ENCODE measurements around the gene ZGRF1.
"Not testable (repeated sequence)": the region's sequence is repeated elsewhere in the genome, so short reads cannot be mapped to it uniquely, and the experiment has no call there.

ZGRF1 gene

DNA sequence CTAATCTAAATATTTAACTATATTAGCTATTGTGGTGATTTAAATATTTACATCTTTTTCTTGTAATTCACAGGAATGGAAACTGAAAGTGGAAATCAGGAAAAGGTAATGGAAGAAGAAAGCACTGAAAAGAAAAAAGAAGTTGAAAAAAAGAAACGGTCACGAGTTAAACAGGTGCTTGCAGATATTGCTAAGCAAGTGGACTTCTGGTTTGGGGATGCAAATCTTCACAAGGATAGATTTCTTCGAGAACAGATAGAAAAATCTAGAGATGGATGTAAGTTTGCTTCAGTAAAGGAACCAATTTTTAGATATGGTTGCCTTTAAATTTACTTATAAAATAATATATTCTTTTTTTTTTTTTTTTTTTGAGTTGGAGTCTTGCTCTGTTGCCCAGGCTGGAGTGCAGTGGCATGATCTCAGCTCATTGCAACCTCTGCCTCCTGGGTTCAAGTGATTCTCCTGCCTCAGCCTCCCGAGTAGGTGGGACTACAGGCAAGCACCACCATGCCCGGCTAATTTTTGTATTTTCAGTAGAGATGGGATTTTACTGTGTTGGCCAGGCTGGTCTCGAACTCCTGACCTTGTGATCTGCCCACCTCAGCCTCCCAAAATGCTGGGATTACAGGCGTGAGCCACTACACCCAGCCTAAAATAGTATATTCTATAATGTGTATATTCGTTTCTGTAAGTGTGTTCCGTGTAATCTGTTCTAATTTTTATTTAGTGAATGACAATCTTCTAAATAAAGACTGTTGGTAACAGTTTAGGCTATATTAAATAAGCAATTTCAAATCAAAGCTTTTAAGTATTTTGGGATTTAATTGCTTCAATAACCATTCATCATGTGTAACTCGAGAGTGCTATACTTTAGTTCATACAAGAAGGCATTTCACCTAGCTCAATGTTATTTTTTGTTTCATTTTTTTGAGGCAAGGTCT, 8.2 kb upstream of the ZGRF1 start:
- FAIRE-seq; DNase-seq (ENCODE audit: insufficient read length, low spot score): not testable (repeated sequence)

DNA sequence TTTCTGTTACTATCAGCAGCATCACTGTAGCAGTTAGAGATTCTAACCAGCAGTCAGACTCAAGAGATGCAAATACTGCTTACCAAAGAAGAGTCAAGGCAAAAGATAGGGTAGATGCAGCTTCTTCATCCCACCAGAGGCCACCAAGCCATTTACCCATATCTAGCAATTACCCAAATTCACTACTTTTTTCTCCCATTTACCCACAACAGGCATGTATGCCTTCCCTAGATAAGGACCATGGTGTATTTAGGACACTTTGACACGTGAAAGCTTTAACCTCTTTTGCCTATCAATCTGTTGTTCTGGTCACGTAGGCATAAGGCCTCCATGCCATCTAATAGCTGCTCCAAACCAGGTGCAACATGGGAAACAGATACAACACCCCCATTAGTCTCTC, 5.8 kb upstream of the ZGRF1 start:
- FAIRE-seq = no peak

DNA sequence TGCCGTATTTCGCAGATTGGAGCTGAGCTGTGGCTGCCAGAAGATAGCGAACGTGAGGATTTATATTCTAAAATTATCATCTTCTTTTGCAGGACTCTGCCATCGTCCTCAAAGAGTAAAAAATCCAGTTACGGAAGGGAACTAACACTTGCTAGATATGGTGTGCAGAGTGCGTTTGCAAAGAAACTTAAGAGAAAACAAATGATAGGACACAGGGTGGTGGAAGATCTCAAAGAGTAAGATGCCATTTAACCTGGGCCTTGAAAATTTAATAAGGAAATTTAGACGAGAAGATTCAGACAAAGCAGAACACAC, 800 bp upstream of the ZGRF1 start:
- DNase-seq (ENCODE audit: insufficient read length, low spot score) (peak; percentile 2), FAIRE-seq (no peak)

More for the DNA sequence above, 5.8 kb upstream of the ZGRF1 start:
- DNase-seq (ENCODE audit: insufficient read length, low spot score) = no peak

DNA sequence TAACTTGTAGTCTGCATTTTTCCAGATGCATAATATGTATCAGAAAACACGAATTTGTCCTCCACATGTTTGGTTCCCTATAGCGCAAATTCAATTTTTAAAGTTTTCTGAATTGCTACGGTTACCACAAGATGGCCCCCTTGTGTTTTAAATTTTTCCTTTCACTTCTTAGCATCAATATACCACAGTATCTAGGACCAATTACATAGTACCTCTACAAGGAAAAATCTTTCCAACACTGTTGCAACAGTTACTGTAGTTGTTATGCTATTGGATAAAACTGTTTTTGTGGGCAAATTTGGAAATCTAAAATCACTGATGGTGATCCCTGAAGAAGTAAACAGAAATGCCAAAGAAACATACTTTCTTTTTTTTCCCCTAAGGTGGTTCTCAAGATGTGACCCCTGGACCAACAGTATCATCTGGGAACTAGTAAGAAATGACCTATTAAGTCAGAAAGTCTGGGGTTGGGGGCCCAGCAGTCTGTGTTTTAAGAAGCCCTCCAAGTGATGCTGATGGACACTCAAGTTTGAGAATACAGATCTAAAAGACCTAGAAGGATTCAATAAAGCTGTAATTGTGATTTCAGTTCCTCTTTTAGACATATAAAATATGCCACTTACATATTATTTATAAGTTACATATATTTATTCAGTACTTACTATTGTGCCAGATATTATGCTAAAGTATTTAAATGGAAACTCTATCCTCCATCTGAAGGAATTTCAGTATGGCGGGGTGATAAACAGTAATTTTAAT, 3.1 kb downstream of the ZGRF1 start:
- no peak for FAIRE-seq
- DNase-seq (ENCODE audit: insufficient read length, low spot score) = peak; percentile 15

DNA sequence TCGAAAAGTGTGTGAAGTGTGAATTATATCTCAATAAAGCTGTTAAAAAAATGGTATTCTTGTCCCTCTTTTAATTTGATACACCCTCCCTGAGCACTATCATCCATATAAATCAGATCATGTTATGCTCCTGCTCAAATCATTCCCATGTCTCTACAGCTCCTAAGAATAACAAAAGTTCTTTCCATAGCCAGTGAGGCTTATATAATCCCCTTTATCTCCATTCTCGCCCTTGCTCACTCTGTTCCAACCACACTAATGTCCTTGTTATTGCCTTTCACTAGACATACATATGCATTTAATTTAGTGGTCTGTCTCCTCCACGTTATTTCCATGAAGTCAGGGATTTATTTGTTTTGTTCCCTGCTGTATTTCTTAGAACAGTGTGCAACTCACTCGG, 10.5 kb downstream of the ZGRF1 start:
- no peak for DNase-seq (ENCODE audit: insufficient read length, low spot score)
- no peak for FAIRE-seq

DNA sequence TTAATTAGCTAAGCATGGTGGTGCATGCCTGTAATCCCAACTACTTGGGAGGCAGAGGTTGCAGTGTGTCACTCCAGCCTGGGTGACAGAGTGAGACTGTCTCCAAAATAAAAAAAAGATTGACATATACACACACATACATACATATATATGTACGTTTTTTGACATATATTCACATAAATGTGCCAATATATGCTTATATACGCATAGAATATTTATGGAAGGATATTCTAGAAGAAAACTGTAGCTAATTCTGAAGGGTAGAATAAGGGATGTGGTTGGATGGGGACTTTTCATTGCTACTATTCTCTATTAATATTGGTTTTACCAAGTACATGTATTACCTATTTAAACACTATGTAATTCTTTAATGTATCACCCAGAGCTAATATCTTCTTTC, 19.7 kb downstream of the ZGRF1 start:
- DNase-seq (ENCODE audit: insufficient read length, low spot score) (no peak), FAIRE-seq (no peak)

DNA sequence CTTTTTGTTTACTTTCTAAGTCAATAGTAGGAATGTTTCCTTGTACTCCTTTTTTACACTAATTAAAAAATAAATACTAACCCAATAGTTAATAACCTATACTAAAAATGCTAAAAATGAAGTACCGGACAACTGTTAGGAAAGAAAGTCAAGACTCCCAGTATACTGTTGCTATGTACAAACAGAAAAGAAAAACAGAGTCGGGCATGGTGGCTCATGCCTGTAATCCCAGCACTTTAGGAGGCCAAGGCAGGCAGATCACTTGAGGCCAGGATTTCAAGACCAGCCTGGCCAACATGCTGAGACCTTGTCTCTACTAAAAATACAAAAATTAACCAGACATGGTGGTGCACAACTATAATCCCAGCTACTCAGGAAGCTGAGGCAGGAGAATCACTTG, 23.9 kb downstream of the ZGRF1 start:
- not testable (repeated sequence) for FAIRE-seq; DNase-seq (ENCODE audit: insufficient read length, low spot score)

DNA sequence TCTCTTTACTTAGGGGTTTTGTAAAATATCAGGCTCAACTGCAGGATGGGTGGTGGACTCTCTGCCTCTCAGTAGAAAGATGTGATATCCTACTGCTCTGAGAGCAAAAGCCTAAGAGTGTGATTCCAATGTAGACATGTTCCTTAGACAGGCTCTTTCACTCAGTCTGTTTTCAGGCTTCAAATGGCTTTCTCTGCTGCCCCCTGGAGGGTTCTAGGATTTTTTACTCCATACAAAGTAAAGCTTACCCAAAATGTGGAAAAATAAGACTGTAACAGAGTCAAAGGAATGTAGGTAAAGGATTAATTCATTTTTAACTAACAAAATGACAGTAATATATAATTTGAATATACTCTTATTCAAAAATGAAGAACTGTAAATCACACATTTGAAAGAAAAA, 32.1 kb downstream of the ZGRF1 start:
- DNase-seq (ENCODE audit: insufficient read length, low spot score) (peak; percentile 41), FAIRE-seq (no peak)

DNA sequence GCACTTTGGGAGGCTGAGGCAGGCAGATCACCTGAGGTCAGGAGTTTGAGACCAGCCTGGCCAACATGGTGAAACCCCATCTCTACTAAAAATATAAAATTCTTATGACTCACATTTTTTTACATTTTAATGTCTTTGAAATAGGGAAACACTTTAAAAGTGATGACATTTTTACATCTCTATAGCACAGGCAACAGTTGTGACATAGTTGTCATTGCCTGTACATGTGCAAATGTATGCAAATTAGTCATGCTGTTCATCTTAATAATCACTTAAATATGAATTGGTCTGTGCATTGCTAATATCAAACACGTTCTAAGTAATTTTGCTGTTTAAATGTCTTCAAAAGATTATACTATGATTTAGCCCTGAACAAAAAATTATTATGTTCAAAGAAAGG, 41.7 kb downstream of the ZGRF1 start:
- no peak for FAIRE-seq
- DNase-seq (ENCODE audit: insufficient read length, low spot score) = no peak

DNA sequence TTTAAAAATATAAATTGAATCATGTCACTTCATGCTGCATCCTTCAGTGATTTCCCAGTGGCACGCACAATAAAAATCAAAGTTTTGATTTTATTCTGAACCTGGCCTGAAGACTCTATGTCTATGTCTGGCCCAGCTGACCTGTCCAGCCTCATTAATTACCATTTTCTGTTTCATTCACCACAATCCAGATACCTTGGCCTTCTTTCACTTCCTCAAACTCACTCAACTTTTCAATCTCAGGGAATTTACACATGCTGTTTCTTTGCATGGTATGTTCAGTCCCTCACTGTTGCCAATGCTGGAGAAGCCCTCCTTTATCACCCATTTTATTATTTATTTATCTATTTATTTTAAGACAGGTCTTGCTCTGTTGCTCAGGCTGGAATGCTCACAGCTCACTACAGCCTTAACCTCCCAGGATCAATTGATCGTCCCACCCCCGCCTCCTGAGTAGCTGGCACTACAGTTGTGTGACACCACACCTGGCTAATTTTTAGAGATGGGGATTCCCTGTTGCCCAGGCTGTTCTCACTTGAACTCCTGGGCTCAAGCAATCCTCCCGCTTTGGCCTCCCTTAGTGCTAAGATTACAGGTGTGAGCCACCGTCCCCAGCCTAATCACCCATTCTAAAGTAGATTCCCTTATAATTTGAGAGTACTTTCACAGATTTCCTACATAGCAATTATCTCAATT, 43.1 kb downstream of the ZGRF1 start:
- DNase-seq (ENCODE audit: insufficient read length, low spot score) (no peak), FAIRE-seq (no peak)

DNA sequence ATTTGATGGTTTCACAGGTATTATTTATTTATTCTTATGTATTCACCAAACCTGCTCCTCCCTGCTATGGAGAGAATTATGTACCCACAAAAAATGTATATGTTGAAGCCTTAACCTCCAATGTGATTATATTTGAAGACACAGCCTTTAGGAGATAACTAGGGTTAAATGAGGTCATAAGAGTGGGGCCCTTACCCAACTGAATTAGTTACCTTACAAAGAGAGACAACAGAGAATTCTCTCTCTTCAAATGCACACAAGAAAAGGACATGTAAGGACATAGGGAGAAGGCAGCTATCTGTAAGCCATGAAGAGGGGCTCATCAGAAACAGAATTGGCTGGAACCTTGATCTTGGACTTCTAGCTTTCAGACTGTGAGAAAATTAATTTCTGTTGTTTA, 44.0 kb downstream of the ZGRF1 start:
- FAIRE-seq = no peak
- DNase-seq (ENCODE audit: insufficient read length, low spot score) = no peak

DNA sequence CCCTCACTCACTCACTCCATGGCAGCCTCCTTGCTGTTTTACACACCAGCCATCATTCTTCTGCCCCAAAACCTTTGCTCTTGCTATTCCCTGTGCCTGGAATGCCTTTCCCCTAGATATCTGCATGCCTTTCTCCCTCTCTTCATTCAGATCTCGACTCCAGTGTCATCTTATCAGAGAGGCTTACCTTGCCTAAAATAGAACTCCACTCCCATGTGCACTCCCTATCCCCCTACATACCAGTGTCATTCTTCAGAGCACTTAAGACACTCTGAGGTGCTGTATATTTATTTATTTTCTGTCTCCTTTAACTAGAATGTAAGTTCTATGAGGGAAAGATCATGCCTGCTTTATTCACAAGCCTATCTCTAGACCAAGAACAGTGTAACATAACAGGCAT, 45.1 kb downstream of the ZGRF1 start:
- FAIRE-seq = no peak
- DNase-seq (ENCODE audit: insufficient read length, low spot score) = no peak

DNA sequence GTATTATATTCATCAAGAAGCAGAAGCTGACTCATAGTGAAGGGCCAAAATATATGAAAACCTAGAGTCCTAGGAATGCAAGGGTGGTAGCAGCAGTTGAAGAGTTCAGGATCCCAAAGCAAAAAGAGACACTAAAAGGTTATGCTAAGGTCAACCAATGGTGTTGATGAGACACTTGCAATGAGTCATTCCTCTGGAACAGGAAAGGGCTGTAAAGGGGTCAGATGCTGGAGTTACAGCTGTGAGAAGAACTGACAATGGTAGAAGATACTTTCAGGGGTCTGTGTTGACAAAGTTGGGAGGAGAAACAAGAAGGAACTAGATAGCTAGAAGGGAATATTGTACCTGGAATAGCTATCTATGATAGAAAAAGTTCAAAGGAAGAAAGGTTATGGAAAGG, 47.5 kb downstream of the ZGRF1 start:
- FAIRE-seq = no peak
- DNase-seq (ENCODE audit: insufficient read length, low spot score) = peak; percentile 4

DNA sequence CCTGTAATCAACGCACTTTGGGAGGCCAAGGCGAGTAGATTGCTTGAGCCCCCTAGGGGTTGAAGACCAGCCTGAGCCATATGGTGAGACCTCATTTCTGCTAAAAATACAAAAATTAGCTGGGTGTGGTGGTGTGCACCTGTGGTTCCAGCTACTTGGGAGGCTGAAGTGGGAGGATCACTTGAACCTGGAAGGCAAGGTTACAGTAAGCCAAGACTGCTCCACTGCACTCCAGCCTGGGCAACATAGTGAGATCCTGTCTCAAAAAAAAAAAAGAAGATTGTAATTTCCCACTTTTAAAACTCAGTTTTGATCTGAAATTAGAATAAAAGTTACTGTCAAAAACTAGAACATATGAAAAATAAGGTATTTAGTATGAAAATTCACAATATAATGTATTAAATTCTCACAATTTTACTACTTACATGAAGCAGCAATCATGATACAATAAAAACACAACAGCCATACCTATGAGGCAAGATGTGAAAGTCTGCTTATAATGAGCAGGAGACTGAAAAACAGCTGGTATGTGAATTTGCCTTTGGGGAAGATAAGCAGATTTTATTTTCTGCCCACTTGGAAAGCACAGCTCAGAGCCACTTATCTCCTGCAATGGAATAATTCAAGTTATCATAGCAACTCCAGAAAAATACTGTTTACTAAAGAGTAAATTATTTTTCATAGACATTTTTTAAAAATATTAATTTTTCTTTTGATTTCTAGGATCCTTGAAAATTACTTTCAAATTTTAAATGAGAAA, 50.6 kb downstream of the ZGRF1 start:
- DNase-seq (ENCODE audit: insufficient read length, low spot score) (no peak), FAIRE-seq (no peak)

DNA sequence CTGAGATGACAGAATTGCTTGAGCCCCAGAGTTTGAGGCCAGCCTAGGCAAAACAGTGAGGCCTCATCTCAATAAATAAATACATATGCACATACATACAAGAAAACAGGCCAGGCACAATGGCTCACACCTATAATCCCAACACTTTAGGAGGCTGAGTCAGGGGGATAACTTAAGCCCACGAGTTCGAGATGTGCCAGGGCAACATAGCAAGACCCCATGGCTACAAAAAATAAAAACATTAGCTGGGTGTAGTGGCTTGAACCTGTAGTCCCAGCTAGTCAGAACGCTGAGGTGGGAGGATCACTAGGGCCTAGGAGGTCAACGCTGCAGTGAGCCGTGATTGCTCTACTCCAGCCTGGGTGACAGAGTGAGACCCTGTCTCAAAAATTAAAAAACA, 69.2 kb downstream of the ZGRF1 start:
- FAIRE-seq (no peak), DNase-seq (ENCODE audit: insufficient read length, low spot score) (no peak)

DNA sequence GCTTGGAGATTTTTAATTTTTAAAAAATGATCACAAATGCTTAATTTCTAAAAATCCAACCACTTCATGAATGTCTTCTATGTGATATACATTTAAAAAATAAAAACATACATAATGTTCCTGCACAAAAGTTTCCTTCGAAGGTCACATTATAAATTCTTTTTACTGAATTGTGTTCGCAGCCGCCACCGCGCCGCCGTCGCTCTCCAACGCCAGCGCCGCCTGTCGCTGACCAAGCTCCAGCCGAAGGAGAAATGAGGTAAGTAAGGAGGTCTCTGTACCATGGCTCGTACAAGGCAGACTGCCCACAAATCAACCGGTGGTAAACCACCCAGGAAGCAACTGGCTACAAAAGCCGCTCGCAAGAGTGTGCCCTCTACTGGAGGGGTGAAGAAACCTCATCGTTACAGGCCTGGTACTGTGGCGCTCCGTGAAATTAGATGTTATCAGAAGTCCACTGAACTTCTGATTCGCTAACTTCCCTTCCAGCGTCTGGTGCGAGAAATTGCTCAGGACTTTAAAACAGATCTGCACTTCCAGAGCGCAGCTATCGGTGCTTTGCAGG, 71.9 kb downstream of the ZGRF1 start:
- DNase-seq (ENCODE audit: insufficient read length, low spot score) (no peak), FAIRE-seq (no peak)

DNA sequence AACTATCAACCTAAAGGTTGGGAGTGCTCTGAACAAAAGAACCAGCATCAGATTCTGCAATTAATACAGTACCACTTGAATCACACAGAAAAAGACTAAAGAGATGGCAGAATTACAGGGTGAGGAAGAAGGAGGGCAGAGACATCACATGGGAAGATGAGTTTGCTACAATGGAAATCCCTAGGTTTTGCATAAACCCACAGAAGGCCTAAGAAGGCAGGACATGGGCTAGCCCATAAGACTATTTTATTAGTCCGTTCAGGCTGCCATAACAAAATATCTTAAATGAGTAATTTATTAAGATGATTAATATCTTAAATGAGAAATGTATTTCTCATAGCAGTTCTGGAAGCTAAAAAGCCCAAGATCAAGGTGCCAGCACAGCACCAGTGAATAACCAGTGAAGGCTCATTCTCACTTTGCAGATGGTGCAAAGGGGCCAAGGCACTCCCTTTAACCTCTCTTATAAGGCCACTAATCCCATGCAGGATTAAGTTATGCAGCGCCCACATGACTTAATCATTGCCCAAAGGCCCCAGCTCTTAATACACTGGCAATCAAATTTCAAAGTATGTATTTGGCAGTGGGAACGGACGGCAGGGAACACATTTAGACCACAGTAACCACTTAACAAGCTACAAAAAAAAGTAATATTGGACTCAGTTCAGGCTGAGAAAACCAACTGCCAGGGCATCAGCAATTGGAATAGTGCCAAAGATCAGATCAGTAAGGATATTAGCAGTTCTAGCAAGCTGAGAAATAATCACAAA, 73.1 kb downstream of the ZGRF1 start:
- FAIRE-seq (no peak), DNase-seq (ENCODE audit: insufficient read length, low spot score) (no peak)

DNA sequence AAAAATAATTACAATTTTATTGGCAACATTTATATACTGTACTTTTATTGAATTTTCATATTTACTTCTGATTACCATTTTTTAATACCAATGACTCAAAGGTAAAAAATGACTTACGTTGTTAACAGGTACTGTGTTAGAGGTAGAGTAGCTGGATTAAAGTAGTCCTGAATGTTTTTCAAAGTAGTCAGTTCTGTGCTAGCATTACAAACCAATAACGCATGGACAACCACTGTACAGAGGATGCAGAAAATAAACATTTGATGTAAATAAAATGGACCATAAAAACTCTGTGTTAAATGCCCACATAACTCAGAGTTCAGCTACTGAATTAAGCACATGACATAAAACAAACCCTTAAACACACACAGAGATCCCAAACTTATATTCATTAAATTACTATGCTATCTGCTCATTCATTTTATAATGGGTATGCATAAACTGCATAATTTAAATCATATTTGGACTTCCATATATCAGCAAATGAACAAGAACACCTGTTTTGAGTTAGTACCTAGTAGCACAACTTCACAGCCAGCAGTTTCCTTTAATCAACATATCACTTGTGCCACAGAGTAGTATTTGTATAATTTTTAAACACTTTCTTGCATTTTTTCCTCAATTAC, 74.3 kb downstream of the ZGRF1 start:
- DNase-seq (ENCODE audit: insufficient read length, low spot score) (no peak), FAIRE-seq (no peak)

DNA sequence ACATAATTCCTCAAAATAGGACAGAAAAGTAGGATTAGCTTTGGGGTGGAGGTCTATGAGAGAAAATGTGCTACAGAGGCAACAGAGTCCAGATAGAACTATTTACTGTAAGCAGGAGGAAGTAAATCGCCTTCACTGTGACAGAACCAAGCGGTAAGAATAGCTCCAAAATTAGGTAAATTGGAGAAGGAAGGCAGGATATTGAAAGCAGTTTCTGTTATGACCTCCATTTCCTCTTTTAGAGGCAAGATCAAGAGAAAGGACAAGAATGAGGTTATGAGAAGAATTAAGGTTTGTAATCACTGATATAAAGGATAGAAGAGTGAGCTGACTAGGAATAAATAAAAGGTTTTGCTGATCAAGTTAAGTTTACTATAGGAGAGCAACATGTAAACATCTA, 76.6 kb downstream of the ZGRF1 start:
- no peak for FAIRE-seq
- no peak for DNase-seq (ENCODE audit: insufficient read length, low spot score)

Data from HTR-8/SVneo (cell line).